HCT116 (cell line): ENCODE data around the gene TRIM27. TPM values are rescaled to one million over a fixed set of nuclear protein-coding genes. Genes with fewer than 3 reads are reported as not detected.

Experiments used
- ATAC-seq: fragments of 200-7000 bp; cut with Tn5 transposase; 2 replicates; pipeline ENCODE4 v1.9.1; 2020; ENCODE audit warnings: mild to moderate bottlenecking, moderate library complexity
- BruUV-seq: library from RNA; stranded (reverse); fragments of 400-500 nt; replicated peaks from 2 replicates; lab custom pipeline; 2021; lab: Mats Ljungman, UMichigan
- CTCF ChIA-PET: fragments of 300-600 bp; sonication (Branson Sonifier 250); formaldehyde crosslinking; loops from one replicate; lab custom pipeline; 2021; ENCODE audit warnings: antibody characterized with exemption; lab: Charles Lee
- POLR2A ChIA-PET: fragments of 300-600, 350-600 bp; sonication (Branson Sonifier 250); formaldehyde crosslinking; loops from one replicate; lab custom pipeline; 2021; ENCODE audit warnings: antibody characterized with exemption; lab: Charles Lee
- RAD21 ChIA-PET, 2 experiments: fragments of 300-600 bp; sonication (Branson Sonifier 250); formaldehyde crosslinking; loops; one replicate each; lab custom pipeline; 2023; ENCODE audit warnings: low total read pairs in 2 of 2; ENCODE audit not compliant: uncharacterized antibody in 2 of 2, unreplicated experiment in 2 of 2, low non-redundant PET in 1 of 2; lab: Charles Lee
- DNase-seq: peaks from one replicate; pipeline ENCODE4 v3.0.0-alpha.2; 2010; ENCODE audit warnings: low read depth, low spot score
- H2AFZ ChIP-seq: fragments of 200-600 bp; shearing (Covaris generic), sonication (generic); 2 replicates; pipeline ENCODE4 v1.6.1; 2017; ENCODE audit warnings: low read depth, mixed run types, mixed read lengths, antibody characterized with exemption, low read length; ENCODE audit not compliant: poor library complexity, severe bottlenecking
- H3K27ac ChIP-seq: 2 replicates; pipeline ENCODE4 v1.5.1; 2012; ENCODE audit warnings: low read depth, low read length
- H3K27me3 ChIP-seq: fragments of 200-600 bp; sonication (generic); 2 replicates; pipeline ENCODE4 v1.6.1; 2016; ENCODE audit warnings: mixed run types, low read length, mixed read lengths; ENCODE audit not compliant: insufficient read depth
- H3K36me3 ChIP-seq, 2 experiments: fragments of 200-500 bp in 1 of 2; fragments of 200-600 bp in 1 of 2; sonication (Bioruptor generic) in 1 of 2; sonication (generic) in 1 of 2; 2 replicates each; pipeline versions ENCODE4 v1.5.1 to v1.6.1; 2014 to 2016; ENCODE audit warnings: low read length in 2 of 2, inconsistent platforms in 1 of 2, mixed read lengths in 1 of 2, mixed run types in 1 of 2; ENCODE audit not compliant: insufficient read depth in 2 of 2, control insufficient read depth in 1 of 2
- H3K4me1 ChIP-seq, 2 experiments: fragments of 200-600 bp in 1 of 2; sonication (generic) in 1 of 2; 2 replicates each; pipeline versions ENCODE4 v1.5.1 to v1.6.1; 2012 to 2017; ENCODE audit warnings: low read length in 2 of 2, inconsistent platforms in 1 of 2, mild to moderate bottlenecking in 1 of 2, mixed read lengths in 1 of 2, mixed run types in 1 of 2, moderate library complexity in 1 of 2; ENCODE audit not compliant: insufficient read depth in 2 of 2, control insufficient read depth in 1 of 2
- H3K4me2 ChIP-seq: fragments of 200-600 bp; sonication (generic); 2 replicates; pipeline ENCODE4 v1.6.1; 2017; ENCODE audit warnings: mixed run types, low read length, mixed read lengths
- H3K4me3 ChIP-seq, 2 experiments: fragments of 200-600 bp in 1 of 2; sonication (generic) in 1 of 2; replicated peaks in 1 of 2; 2 replicates each; pipeline ENCODE4 v1.5.1; 2011 to 2016; ENCODE audit warnings: low read length in 2 of 2, control low read depth in 1 of 2, low read depth in 1 of 2, mild to moderate bottlenecking in 1 of 2, mixed read lengths in 1 of 2, mixed run types in 1 of 2
- H3K79me2 ChIP-seq: fragments of 200-600 bp; sonication (generic); 2 replicates; pipeline ENCODE4 v1.6.1; 2017; ENCODE audit warnings: mild to moderate bottlenecking, mixed run types, low read length, moderate library complexity, mixed read lengths; ENCODE audit not compliant: insufficient read depth
- H3K9ac ChIP-seq: fragments of 200-600 bp; sonication (generic); 2 replicates; pipeline ENCODE4 v1.6.1; 2016; ENCODE audit warnings: low read length, mixed read lengths
- H3K9me2 ChIP-seq: fragments of 200-600 bp; sonication (generic), shearing (Covaris generic); 2 replicates; pipeline ENCODE4 v1.6.1; 2017; ENCODE audit warnings: mixed run types, mild to moderate bottlenecking, moderate library complexity; ENCODE audit not compliant: insufficient read depth
- H3K9me3 ChIP-seq, 2 experiments: fragments of 200-500 bp in 1 of 2; fragments of 200-600 bp in 1 of 2; sonication (Bioruptor generic) in 1 of 2; sonication (generic) in 1 of 2; 2 replicates each; pipeline ENCODE4 v1.6.1; 2014 to 2017; ENCODE audit warnings: low read length in 2 of 2, mixed read lengths in 2 of 2, inconsistent platforms in 1 of 2, low read depth in 1 of 2, mild to moderate bottlenecking in 1 of 2, mixed run types in 1 of 2, moderate library complexity in 1 of 2; ENCODE audit not compliant: control insufficient read depth in 1 of 2, insufficient read depth in 1 of 2
- H4K20me1 ChIP-seq: fragments of 200-600 bp; sonication (generic), shearing (Covaris generic); 2 replicates; pipeline ENCODE4 v1.6.1; 2017; ENCODE audit warnings: mixed run types, mild to moderate bottlenecking, moderate library complexity; ENCODE audit not compliant: insufficient read depth
- CEBPB ChIP-seq: IDR thresholded peaks from 2 replicates; pipeline ENCODE4 v1.6.1; 2012; ENCODE audit warnings: low read depth
- CTCF ChIP-seq, 3 experiments: fragments of 200-600 bp in 1 of 3; sonication (generic) in 1 of 3; IDR thresholded peaks in 2 of 3; conservative IDR thresholded peaks in 1 of 3; 2 replicates each; pipeline ENCODE4 v1.5.1; 2012 to 2017; ENCODE audit warnings: low read depth in 2 of 3, low read length in 2 of 3, antibody characterized with exemption in 1 of 3, borderline replicate concordance in 1 of 3, control low read depth in 1 of 3, mild to moderate bottlenecking in 1 of 3, mixed read lengths in 1 of 3, mixed run types in 1 of 3, moderate library complexity in 1 of 3; ENCODE audit not compliant: insufficient read depth in 1 of 3
- FOSL1 ChIP-seq: IDR thresholded peaks from 2 replicates; pipeline ENCODE4 v1.6.1; 2012; ENCODE audit warnings: low read depth
- JUND ChIP-seq: IDR thresholded peaks from 2 replicates; pipeline ENCODE4 v1.6.1; 2012
- MAX ChIP-seq: IDR thresholded peaks from 2 replicates; pipeline ENCODE4 v1.6.1; 2012
- POLR2A ChIP-seq: IDR thresholded peaks from 2 replicates; pipeline ENCODE4 v1.7.0; 2011; ENCODE audit warnings: borderline replicate concordance; ENCODE audit not compliant: insufficient read depth, insufficient read length; ENCODE audit errors: extremely low read depth
- POLR2AphosphoS5 ChIP-seq: IDR thresholded peaks from 2 replicates; pipeline ENCODE4 v1.6.1; 2011; ENCODE audit warnings: mild to moderate bottlenecking, low read depth, low read length, moderate library complexity
- REST ChIP-seq: IDR thresholded peaks from 2 replicates; pipeline ENCODE4 v1.6.1; 2012; ENCODE audit warnings: low read depth
- SRF ChIP-seq: IDR thresholded peaks from 2 replicates; pipeline ENCODE4 v1.6.1; 2012; ENCODE audit warnings: low read depth
- TCF7L2 ChIP-seq: IDR thresholded peaks from 2 replicates; pipeline ENCODE4 v1.7.0; 2011; ENCODE audit warnings: borderline replicate concordance, inconsistent platforms; ENCODE audit not compliant: insufficient read depth, insufficient read length; ENCODE audit errors: extremely low read depth
- ZFX ChIP-seq: fragments of 450-650 bp; IDR thresholded peaks from 2 replicates; pipeline ENCODE4 v1.6.1; 2017
- ZNF274 ChIP-seq: fragments of 200-500 bp; sonication (Bioruptor generic); IDR thresholded peaks from 2 replicates; pipeline ENCODE4 v1.6.1; 2014; ENCODE audit warnings: mild to moderate bottlenecking, low read depth, low read length, inconsistent platforms
- intact Hi-C: fragments of 100-400 bp; cut with micrococcal nuclease; formaldehyde crosslinking; loops from 2 replicates; pipeline ENCODE4 v1.10.0; 2022
- total RNA-seq: library from RNA; stranded (reverse); gene quantifications from one replicate; pipeline ENCODE4 v1.2.1, GENCODE V29; 2021; ENCODE audit not compliant: unreplicated experiment

TRIM27 gene
- total RNA-seq, 1 experiment from 2014 or later, result 62.5 TPM

GRCh38 chr6:28897369-28897745 is 26.4 kb downstream of the TRIM27 start:
- no peak for DNase-seq
- Histone ChIP-seq H3K4me1 (peaks cover 11 to 37% of the 10 kb centered on the region in 2 experiments; a peak in 3 of 4 replicates), H3K9me3 (no peaks in the 10 kb centered on the region), H3K27me3 (no peaks in the 10 kb centered on the region), H3K27ac (peak overlapping the region; percentile 85; the same call in 1 of the 2 replicates), H3K36me3 (peaks cover 7 to 9% of the 10 kb centered on the region in 2 experiments), H4K20me1 (no peaks in the 10 kb centered on the region), H2AFZ (peak overlapping the region; percentile 10), H3K79me2 (no peaks in the 10 kb centered on the region), H3K9me2 (no peaks in the 10 kb centered on the region), H3K9ac (peak overlapping the region; percentile 84), H3K4me3 (peak overlapping the region; percentile 61 to 66), H3K4me2 (peak overlapping the region; percentile 87)
- CTCF ChIA-PET, result no interaction called here
- TF ChIP-seq FOSL1 (no peak), MAX (no peak), CEBPB (0 out of 2 replicates have a peak, but pooled peaks have one; percentile 2), POLR2A (no peak), TCF7L2 (no peak)
- POLR2A ChIA-PET, result no interaction called here
- no peak for ATAC-seq
- no TSS peak for BruUV-seq
- RAD21 ChIA-PET, result no interaction called here
- intact Hi-C loops, result loop anchor here (2.0 to 5.0 kb wide), 6 partner anchors 33 to 211 kb away; no protein-coding TSS in a partner anchor

- ATAC-seq (peak; percentile 42), DNase-seq (peak; percentile 51)
- Histone ChIP-seq H3K9me3 (no peaks in the 10 kb centered on the region), H3K27ac (peak overlapping the region; percentile 85), H2AFZ (peak overlapping the region; percentile 64), H3K4me2 (peak overlapping the region; percentile 87), H3K36me3 (peaks cover 2 to 9% of the 10 kb centered on the region in 2 experiments), H3K4me3 (peak overlapping the region; percentile 61 to 66), H3K4me1 (peaks cover 11 to 37% of the 10 kb centered on the region in 2 experiments; a peak in 3 of 4 replicates), H3K27me3 (no peaks in the 10 kb centered on the region), H3K79me2 (no peaks in the 10 kb centered on the region), H3K9me2 (no peaks in the 10 kb centered on the region), H4K20me1 (no peaks in the 10 kb centered on the region), H3K9ac (peak overlapping the region; percentile 84)
- CTCF ChIA-PET, result no interaction called here
- POLR2A ChIA-PET, result interaction anchor here (1.1 to 1.7 kb wide), 6 partner anchors 10 to 1821 kb away, joined by 3 to 14 read pairs (median 4); partner anchors contain the start of gene MDC1
- intact Hi-C loops, result loop anchor here (1.0 to 5.0 kb wide), 9 partner anchors 32 to 210 kb away; no protein-coding TSS in a partner anchor
- BruUV-seq, result TSS peak; percentile 97
- RAD21 ChIA-PET, result no interaction called here
- TF ChIP-seq ZNF274, result no peak
- no peak for TF ChIP-seq CEBPB
- TF ChIP-seq JUND, result no peak
- no peak; the same call in 1 of the 2 replicates for TF ChIP-seq POLR2AphosphoS5
- no peak for TF ChIP-seq FOSL1
- TF ChIP-seq ZFX, result peak; percentile 42
- no peak for TF ChIP-seq SRF
- TF ChIP-seq CTCF (IDR thresholded peaks at IDR 0.05 in 2 of 3, conservative IDR thresholded peaks at IDR 0.05 in 1 of 3; ENCODE audit: borderline replicate concordance in 1 of 3, insufficient read depth in 1 of 3, low read depth in 2 of 3, low read length in 2 of 3), result peak in 2 of 3 experiments; percentile 13 to 28; a peak in 2 of 6 replicates
- no peak for TF ChIP-seq REST
Measured at GRCh38 chr6:28896505-28897368, 27.0 kb downstream of the TRIM27 start.
